Vagina (tissue), 2 donors: ENCODE data around the gene CD36.

Source experiments
- CTCF ChIP-seq, 3 experiments: fragments of 450-650 bp in 2 of 3; fragments of 200-600 bp in 1 of 3; sonication (generic) in 1 of 3; IDR thresholded peaks; one replicate each; pipeline ENCODE4 v1.5.1; 2017 to 2019; ENCODE audit warnings: antibody characterized with exemption in 3 of 3, mild to moderate bottlenecking in 2 of 3, moderate library complexity in 2 of 3
- POLR2A ChIP-seq, 2 donors: fragments of 450-650 bp; IDR thresholded peaks; one replicate each; pipeline ENCODE4 v1.6.1; 2017; ENCODE audit warnings: antibody characterized with exemption in 2 of 2, mild to moderate bottlenecking in 2 of 2, moderate library complexity in 2 of 2

- no peak for TF ChIP-seq POLR2A (IDR thresholded peaks at IDR 0.05)
- no peak for TF ChIP-seq CTCF (IDR thresholded peaks at IDR 0.05)
These were observed 2.9 kb upstream of the CD36 start for GRCh38 chr7:80635533-80635932.
